T47D (cell line): ENCODE results near the gene S100A7.
"Not testable (repeated sequence)": the region's sequence is repeated elsewhere in the genome, so short reads cannot be mapped to it uniquely, and the experiment has no call there.

Experiments
- DNase-seq, 2 experiments: peaks; one replicate each; pipeline versions ENCODE4 v3.0.0 to v3.0.0-alpha.2; 2011 to 2012; ENCODE audit warnings: low read depth in 1 of 2, low spot score in 1 of 2
- JUND ChIP-seq: IDR thresholded peaks from 2 replicates; pipeline ENCODE4 v1.6.1; 2012; ENCODE audit warnings: low read depth
- in situ Hi-C: cut with HindIII; loops from 2 replicates; pipeline ENCODE4 v1.10.0; 2016; ENCODE audit warnings: low sequenced_read_pairs, low pct_unique_long_range_greater_than_20kb

The S100A7 gene

DNA sequence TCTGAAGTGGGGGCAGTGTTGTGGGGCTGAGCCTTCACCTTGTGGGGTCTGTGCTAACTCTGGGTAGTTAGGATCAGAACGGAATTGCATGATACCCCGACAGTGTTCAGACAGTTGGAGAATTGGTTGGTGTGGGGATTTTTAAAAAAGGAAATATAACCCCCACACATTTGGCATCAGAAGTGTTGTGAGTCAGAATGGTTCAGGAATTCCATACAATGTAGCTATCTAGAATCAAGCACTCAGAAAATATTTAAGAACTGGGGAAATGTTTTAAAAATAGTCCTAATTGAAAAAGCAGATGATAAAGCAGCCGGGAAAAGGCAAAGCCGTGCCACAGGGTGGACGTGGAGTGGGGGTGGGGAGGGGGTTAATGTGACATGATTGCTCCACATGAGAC is 6.5 kb upstream of the S100A7 start:
- TF ChIP-seq JUND = no peak
- DNase-seq = no peak
- in situ Hi-C loops = no loop called here

DNA sequence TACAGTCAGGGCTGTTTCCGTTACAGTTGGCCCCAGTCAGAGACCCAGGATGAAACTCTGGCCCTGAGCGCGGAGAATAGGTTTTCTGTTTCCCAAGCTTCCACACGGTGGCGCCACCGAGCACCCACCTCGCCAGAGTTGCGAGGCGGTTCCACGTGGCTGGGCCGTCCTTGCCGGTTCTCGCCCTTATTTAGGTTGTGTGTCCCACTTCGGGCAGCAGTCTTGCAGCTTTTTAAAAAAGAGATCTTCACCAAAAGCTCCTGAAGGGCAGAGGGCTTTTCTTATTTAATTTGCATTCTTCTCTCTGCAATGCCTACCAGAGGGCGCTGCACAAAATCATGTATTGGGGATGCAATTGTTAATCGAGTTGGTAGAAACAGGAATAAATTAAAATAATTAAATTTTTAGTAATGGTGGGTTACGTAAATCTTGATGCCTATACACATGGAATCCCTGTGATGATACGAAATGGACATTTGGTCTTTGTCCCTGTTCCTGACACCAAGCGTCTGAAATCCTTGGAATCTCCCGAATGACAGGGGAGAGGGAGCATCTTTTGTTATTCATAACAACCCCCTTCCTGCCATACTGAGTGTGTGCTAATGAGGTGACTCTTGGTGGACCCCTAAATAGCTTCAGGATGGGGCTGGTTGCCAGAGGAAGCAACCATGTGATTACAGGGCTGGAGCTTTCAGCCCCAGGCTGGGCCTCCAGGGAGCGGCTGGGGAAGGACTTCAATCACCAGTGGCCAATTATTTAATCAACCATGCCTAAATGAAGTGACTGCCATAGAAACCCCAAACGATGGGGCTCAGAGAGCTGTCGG is 5.6 kb upstream of the S100A7 start:
- TF ChIP-seq JUND = no peak
- peak; percentile 53 to 61 for DNase-seq
- in situ Hi-C loops = no loop called here

DNA sequence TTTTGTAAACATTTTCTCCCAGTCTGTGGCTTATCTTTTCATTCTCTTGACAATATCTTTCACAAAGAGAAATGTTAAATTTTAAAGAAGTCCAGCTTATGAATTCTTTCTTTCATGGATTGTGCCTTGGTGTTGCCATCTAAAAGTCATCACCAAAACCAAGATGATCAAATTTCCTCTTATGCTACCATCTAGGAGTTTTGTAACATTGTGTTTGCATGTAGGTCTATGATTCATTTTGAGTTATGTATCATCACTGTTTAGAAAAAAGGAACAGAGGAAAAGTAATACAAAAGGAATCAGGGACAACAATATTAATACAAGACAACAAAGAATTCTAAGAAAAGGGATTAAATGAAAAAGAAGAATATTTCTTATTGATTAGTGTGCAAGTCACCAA is 2.3 kb upstream of the S100A7 start:
- DNase-seq, in situ Hi-C loops: not testable (repeated sequence)

DNA sequence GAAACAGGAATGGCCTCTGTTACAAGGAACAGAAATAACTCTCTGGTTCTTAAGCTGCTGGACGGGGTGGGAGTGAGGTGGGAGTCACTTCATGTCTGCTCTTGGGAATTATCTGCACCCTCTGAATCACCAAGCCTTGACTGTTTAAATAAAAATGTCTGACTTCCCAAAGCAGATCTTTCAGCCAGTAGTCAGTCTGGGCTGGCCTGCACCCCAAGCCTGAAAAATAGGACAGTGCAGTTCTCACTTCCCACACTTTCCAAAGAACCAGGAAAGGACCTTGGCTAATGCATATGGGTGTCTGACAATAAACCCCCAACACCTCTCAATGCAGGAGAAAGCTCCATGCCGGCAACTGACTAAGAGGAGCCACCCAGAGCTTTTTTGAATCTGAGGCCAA is 796 bp downstream of the S100A7 start:
- in situ Hi-C loops = no loop called here
- DNase-seq = no peak
- no peak for TF ChIP-seq JUND

DNA sequence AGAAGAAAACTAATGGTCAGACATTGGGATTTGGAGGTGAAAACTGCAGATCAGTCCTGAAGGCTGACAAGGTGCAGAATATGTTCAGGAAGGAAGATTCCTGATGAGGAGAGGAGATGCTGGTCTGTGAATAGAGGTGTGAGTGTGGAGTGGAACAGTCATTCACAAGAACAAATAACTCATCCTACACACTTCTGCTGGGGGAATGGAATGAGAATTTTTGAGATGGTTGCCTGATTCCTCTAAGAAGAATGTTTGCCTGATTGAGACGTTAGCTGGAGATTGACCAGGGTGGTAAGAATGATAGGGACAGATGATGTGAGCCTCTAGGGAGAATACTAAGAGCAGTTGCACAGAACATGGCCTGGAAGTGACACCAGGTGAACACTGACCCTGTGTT is 4.1 kb downstream of the S100A7 start:
- in situ Hi-C loops = no loop called here
- TF ChIP-seq JUND = no peak
- DNase-seq = no peak

DNA sequence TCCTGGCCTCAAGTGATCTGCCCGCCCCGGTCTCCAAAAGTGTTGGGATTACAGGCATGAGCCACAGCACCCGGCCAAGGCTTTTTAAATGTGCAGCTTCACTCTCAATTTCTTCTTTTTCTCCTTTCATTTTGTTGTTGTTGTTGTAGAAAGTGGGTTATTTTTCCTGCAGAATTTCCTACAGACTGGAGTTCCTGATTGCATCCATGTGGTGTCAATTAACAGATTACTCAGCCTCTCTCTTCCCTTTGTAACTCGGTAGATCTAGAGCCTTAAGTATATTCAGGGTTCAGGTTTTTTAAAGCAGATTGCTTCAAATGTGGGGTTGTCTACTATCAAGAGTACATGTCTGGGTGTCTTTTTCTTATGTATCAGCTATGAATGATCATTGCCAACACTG is 11.6 kb downstream of the S100A7 start:
- in situ Hi-C loops, DNase-seq: not testable (repeated sequence)

DNA sequence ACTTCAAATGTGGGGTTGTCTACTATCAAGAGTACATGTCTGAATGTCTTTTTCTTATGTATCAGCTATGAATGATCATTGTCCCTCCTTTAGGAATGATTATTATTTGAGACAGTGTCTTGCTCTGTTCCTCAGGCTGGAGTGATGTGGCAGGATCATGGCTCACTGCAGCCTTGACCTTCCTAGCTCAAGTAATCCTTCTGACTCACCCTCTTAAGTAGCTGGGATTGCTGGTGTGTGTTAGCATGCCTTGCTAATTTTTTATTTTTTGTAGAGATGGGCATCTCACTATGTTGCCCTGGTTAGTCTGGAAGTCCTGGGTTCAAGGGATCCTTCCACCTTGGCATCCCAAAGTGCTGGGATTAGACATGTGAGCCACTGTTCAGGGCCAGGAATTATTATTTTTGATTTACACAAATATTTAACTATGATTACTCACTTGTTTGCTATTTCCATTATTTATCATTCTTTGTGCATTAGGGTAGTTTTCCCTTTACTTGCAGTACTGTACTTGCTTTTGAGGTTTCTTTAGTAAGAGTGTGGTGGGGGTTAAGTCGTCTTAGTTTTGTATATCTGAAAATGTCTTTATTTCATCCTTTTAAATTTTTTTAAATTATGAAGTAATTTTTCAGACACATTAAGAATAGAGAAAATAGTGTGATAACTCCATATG is 12.8 kb downstream of the S100A7 start:
- DNase-seq = no peak
- no peak for TF ChIP-seq JUND
- in situ Hi-C loops = no loop called here

DNA sequence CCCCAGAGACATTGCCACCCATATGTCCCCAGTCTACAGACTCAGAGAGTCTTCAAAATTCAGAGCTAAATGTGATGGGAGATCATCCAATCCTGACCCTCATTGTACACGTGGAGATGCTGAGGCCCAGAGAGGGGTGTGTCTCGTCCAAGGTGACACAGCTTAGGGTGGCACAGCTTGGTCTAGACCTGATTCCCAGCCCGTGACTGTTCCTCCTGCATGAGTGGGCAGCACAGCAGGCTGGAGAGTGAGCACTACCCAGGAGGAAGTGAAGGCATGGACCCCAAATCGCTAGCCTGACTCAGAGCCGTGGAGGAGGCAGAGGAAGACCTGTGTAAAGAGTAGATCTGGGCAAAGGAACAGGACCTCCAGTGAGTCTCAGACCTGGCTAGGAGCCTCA is 16.4 kb downstream of the S100A7 start:
- no peak for DNase-seq
- TF ChIP-seq JUND = no peak
- in situ Hi-C loops = no loop called here

DNA sequence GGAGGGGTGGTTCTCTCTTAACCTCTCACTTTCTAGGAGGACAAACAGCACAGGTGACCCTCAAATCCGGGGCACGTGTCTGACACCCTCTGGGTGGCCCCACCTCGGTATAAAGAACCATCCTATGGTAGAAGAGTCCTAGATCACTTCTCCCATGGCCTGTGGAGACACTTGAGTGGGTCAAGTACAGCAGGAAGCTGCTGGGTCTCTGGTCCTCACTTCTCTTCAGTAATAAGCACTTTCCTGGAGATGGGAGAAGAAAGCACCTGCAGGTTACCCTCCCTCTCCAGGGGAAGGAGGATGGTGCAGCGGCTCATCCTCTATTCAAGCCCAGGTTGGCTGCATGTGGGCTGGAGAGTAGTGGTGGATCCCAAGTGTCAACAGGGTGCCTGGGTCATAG is 17.0 kb downstream of the S100A7 start:
- in situ Hi-C loops = no loop called here
- DNase-seq = no peak
- no peak for TF ChIP-seq JUND

DNA sequence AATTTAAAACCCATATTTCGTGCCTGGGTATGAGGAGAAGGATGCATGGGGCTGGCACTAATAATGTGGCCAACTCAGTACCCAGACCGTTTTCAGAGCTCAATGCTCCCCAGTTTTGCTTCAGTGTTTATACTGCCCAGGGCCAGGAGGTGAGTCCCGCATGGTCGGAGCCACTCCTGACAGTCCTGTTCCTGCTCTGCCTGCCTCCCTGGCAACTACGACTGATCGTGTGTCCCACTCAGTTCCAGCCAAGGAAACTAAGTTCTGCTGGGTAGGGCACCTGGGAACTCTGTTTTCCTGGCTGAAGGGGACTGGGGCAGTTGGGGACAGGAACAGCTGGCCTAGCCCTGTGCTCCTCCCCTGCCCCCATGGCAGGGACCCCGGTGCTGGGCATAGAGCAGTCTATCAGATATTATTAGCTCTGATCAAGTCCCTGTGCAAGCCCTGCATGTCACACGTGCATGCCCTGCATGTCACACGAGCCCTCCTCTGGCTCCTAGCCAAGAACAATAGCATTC is 19.2 kb downstream of the S100A7 start:
- in situ Hi-C loops = no loop called here
- no peak for TF ChIP-seq JUND
- DNase-seq = peak in 1 of 2 experiments; percentile 27

DNA sequence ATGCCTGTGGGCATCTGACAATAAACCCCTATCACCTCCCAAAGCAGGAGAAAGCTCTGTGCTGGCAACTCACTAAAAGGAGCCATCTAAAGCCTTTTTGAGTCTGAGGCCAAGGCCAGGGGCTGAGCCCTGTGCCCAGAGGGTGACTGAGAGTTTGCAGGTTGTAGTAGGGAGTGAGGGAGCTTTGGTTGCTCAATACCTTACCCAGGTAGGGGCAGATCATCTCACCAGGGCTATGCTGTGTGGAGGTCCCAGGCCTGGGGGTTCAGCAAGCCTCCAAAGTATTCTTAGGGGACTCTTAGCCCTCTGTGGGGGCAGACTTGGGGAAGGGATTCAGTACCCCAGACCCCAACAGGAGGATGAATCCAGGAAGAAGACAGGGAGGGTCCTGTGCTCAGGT is 21.2 kb downstream of the S100A7 start:
- in situ Hi-C loops = no loop called here
- no peak for TF ChIP-seq JUND

DNA sequence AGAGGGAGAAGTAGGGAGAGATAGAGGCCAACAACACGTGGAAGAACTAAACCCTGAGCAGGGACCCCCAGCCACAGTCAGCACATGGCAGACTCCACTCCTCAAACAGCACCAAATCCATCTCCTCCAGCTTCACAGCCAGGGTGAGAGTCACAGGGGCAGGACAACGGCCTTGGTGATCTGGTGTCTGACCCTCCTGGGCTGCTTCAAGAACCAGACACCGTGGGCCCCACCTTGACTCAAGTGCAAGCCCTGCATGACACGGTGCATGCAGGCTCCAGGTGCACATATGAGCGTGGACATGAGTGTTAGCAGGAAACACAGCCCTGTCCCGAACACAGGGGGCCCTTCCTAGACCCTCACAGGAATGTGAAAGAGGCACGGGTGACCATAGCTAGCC is 21.9 kb downstream of the S100A7 start:
- in situ Hi-C loops = no loop called here

More for the DNA sequence above, 21.2 kb downstream of the S100A7 start:
- no peak for DNase-seq

DNA sequence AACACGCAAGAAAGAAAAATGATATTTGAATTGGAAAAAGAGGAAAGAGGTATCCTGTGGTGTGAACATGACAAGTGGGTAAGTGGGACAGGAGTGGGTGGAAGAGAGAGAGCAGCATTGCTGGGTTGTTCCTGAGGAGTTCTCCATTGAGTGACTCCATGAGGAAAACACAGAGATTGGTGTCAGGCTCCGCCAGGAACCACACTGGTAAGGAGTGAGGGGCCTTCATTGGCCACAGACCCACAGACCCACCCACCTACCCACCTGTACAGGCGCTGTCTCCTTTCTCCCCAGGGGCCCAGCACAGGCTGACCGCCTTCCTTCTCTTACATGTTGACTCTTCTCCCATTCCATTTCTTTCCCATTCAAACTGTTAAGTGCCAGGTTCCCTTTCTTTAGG is 23.2 kb downstream of the S100A7 start:
- no peak for TF ChIP-seq JUND
- in situ Hi-C loops = no loop called here
- DNase-seq = no peak

More for the DNA sequence above, 21.9 kb downstream of the S100A7 start:
- no peak for DNase-seq
- no peak for TF ChIP-seq JUND
